GM23248 (cell line): ENCODE results near the gene GAK. TPM values are rescaled to one million over a fixed set of nuclear protein-coding genes. Genes with fewer than 3 reads are reported as not detected.
A peak's percentile ranks its signal among the peaks of the same experiment; 100 is the strongest.

Experiments used
- DNase-seq: peaks from one replicate; pipeline ENCODE4 v3.0.0-alpha.2; 2015
- H2AFZ ChIP-seq: fragments of 200-600 bp; sonication (generic); 2 replicates; pipeline ENCODE4 v1.6.1; 2016; ENCODE audit warnings: antibody characterized with exemption
- H3F3A ChIP-seq: fragments of 200-600 bp; sonication (generic); 2 replicates; pipeline ENCODE4 v1.6.1; 2016; ENCODE audit warnings: mild to moderate bottlenecking, antibody characterized with exemption, mixed run types; ENCODE audit not compliant: insufficient read depth
- H3K27ac ChIP-seq: fragments of 200-600 bp; sonication (generic); 2 replicates; pipeline ENCODE4 v1.5.1; 2016; ENCODE audit warnings: mild to moderate bottlenecking
- H3K27me3 ChIP-seq: fragments of 200-600 bp; sonication (generic); replicated peaks from 2 replicates; pipeline ENCODE4 v1.6.1; 2016; ENCODE audit warnings: mild to moderate bottlenecking; ENCODE audit not compliant: insufficient read depth
- H3K36me3 ChIP-seq: fragments of 200-600 bp; sonication (generic); 2 replicates; pipeline ENCODE4 v1.6.1; 2016; ENCODE audit warnings: low read depth, mild to moderate bottlenecking
- H3K4me1 ChIP-seq: fragments of 200-600 bp; sonication (generic); 2 replicates; pipeline ENCODE4 v1.6.1; 2016; ENCODE audit warnings: mild to moderate bottlenecking; ENCODE audit not compliant: insufficient read depth
- H3K4me2 ChIP-seq: fragments of 200-600 bp; sonication (generic); one replicate; pipeline ENCODE4 v1.6.1; 2016; ENCODE audit warnings: mild to moderate bottlenecking; ENCODE audit not compliant: unreplicated experiment
- H3K4me3 ChIP-seq: fragments of 200-600 bp; sonication (generic); 2 replicates; pipeline ENCODE4 v1.5.1; 2016; ENCODE audit warnings: mild to moderate bottlenecking
- H3K79me2 ChIP-seq: fragments of 200-600 bp; sonication (generic); 2 replicates; pipeline ENCODE4 v1.6.1; 2016; ENCODE audit warnings: mild to moderate bottlenecking; ENCODE audit not compliant: insufficient read depth
- H3K9ac ChIP-seq: fragments of 200-600 bp; sonication (generic); 2 replicates; pipeline ENCODE4 v1.6.1; 2016; ENCODE audit warnings: mild to moderate bottlenecking
- H3K9me2 ChIP-seq: fragments of 200-600 bp; sonication (generic); 2 replicates; pipeline ENCODE4 v1.6.1; 2016; ENCODE audit warnings: mixed run types, mild to moderate bottlenecking, moderate library complexity; ENCODE audit not compliant: insufficient read depth
- H3K9me3 ChIP-seq: fragments of 200-600 bp; sonication (generic); one replicate; pipeline ENCODE4 v1.6.1; 2017; ENCODE audit warnings: low read depth
- H4K20me1 ChIP-seq: fragments of 200-600 bp; sonication (generic); 2 replicates; pipeline ENCODE4 v1.6.0; 2016; ENCODE audit not compliant: insufficient read depth
- EZH2 ChIP-seq: fragments of 200-600 bp; sonication (generic); IDR thresholded peaks from 2 replicates; pipeline ENCODE4 v1.6.1; 2018; ENCODE audit warnings: antibody characterized with exemption, mild to moderate bottlenecking; ENCODE audit not compliant: insufficient read depth, poor library complexity, severe bottlenecking
- EZH2phosphoT487 ChIP-seq: fragments of 200-600 bp; sonication (generic); IDR thresholded peaks from 2 replicates; pipeline ENCODE4 v1.6.1; 2018; ENCODE audit warnings: antibody characterized with exemption, moderate library complexity, mild to moderate bottlenecking, low read depth; ENCODE audit not compliant: insufficient read depth
- WGBS, 2 experiments: methylation state at CpG; one replicate each; pipeline ENCODE4 v1.1.6; 2015 to 2017; ENCODE audit warnings: low lambda C conversion rate in 2 of 2, low coverage in 1 of 2; ENCODE audit errors: missing lambda C conversion rate in 2 of 2; 5-methylcytosine and 5-hydroxymethylcytosine counted together
- in situ Hi-C: fragments of 300-500 bp; cut with MboI; formaldehyde crosslinking; loops from 2 replicates; pipeline ENCODE4 v1.15.0; 2020
- polyA plus RNA-seq: library from polyadenylated mRNA; unstranded; fragments of >200 nt; fragmentation: Nextera tagmentation; extraction: Ambion mirVana; gene quantifications from 2 replicates; pipeline ENCODE4 v1.2.1, GENCODE V29; 2016
- total RNA-seq: library from RNA; depleted of rRNA; stranded (reverse); fragments of >200 nt; shearing (Covaris generic); gene quantifications from 2 replicates; pipeline ENCODE4 v1.2.3, GENCODE V29; 2014

The GAK gene
- total and polyA plus RNA-seq, 2 experiments from 2014 or later, result 41.1 to 86.7 TPM

GRCh38 chr4:917992-918391 is 14.1 kb downstream of the GAK start:
- H3K27me3 ChIP-seq, result no peaks in the 10 kb centered on the region
- H3K4me2 ChIP-seq, result no peak overlapping the region
- no peaks in the 10 kb centered on the region for H3K9me3 ChIP-seq
- DNase-seq, result no peak
- H3K9ac ChIP-seq, result no peak overlapping the region
- H3K4me3 ChIP-seq, result no peak overlapping the region
- 91 to 100% methylated on average over 2 of the region's 2 CpGs for WGBS, 2 experiments
- 0 out of 2 replicates have a peak, but pooled peaks cover 3% of the 10 kb centered on the region for H3F3A ChIP-seq
- H3K4me1 ChIP-seq, result no peaks in the 10 kb centered on the region
- in situ Hi-C loops, result no loop called here
- no peak overlapping the region for H2AFZ ChIP-seq
- no peaks in the 10 kb centered on the region for H3K9me2 ChIP-seq
- TF ChIP-seq EZH2 (no peak), EZH2phosphoT487 (no peak)
- H3K27ac ChIP-seq, result no peak overlapping the region
- no peaks in the 10 kb centered on the region for H3K36me3 ChIP-seq
- H4K20me1 ChIP-seq, result peaks cover 5% of the 10 kb centered on the region; the same call in 1 of the 2 replicates
- H3K79me2 ChIP-seq, result peaks cover 95% of the 10 kb centered on the region

DNA sequence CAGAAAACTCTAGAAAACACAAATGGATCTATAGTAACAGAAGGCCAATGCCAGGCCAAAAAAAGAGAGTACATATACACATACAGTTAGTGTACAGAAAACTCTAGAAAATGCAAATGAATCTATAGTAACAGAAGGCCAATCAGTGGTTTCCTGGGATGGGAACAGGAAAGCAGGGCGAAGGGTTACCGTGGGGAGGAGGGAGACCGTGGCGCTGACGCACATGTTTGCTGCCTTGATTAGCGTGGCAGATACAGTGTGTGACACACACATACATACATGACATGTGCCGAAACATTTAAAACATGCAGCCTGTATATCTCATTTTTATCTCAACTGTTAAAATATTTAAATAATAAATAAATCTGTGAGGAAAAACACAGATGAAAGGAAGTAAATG is 14.7 kb downstream of the GAK start:
- 99% methylated on average over 7 of the region's 7 CpGs for WGBS, 2 experiments
- Histone ChIP-seq H2AFZ (no peak overlapping the region), H3K4me2 (no peak overlapping the region), H3K4me3 (no peak overlapping the region), H3K4me1 (no peaks in the 10 kb centered on the region), H3K27me3 (no peaks in the 10 kb centered on the region), H3K27ac (no peak overlapping the region), H3K9me2 (no peaks in the 10 kb centered on the region), H3K79me2 (peaks cover 95% of the 10 kb centered on the region), H3K9me3 (no peaks in the 10 kb centered on the region), H3K9ac (no peak overlapping the region), H3F3A (0 out of 2 replicates have a peak, but pooled peaks cover 3% of the 10 kb centered on the region), H4K20me1 (peaks cover 5% of the 10 kb centered on the region; the same call in 1 of the 2 replicates), H3K36me3 (no peaks in the 10 kb centered on the region)
- no peak for DNase-seq
- in situ Hi-C loops, result no loop called here
- TF ChIP-seq EZH2phosphoT487, result no peak

DNA sequence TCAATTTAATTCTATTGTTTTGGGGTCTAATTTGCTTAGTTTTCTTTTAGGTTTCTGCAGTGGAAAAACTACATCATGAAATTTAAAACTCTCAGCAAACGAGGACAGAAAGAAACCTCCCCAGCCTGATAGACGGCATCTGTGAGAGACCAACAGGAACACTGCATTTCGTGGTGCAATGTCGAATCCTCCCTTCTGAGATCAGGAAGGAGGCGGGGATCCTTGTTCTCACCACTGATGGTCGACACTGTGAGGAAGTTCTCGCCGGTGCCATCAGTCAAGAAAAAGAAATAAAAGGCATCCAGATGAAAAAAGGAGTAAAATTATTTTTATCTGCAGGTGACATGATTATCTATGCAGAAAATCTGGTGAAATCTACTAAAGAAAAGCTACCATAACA is 16.5 kb downstream of the GAK start:
- Histone ChIP-seq H4K20me1 (peaks cover 5% of the 10 kb centered on the region; the same call in 1 of the 2 replicates), H3K4me1 (no peaks in the 10 kb centered on the region), H3K9me2 (no peaks in the 10 kb centered on the region), H3K4me2 (no peak overlapping the region), H3K9me3 (no peaks in the 10 kb centered on the region), H2AFZ (no peak overlapping the region), H3F3A (no peaks in the 10 kb centered on the region), H3K79me2 (peaks cover 90% of the 10 kb centered on the region), H3K27ac (no peak overlapping the region), H3K9ac (peak overlapping the region; percentile 30; the same call in 1 of the 2 replicates), H3K4me3 (no peak overlapping the region), H3K36me3 (no peaks in the 10 kb centered on the region), H3K27me3 (no peaks in the 10 kb centered on the region)
- in situ Hi-C loops, result no loop called here
- DNase-seq, result peak; percentile 55
- TF ChIP-seq EZH2phosphoT487 (no peak), EZH2 (no peak)
- 48 to 53% methylated on average over 8 of the region's 8 CpGs for WGBS, 2 experiments

DNA sequence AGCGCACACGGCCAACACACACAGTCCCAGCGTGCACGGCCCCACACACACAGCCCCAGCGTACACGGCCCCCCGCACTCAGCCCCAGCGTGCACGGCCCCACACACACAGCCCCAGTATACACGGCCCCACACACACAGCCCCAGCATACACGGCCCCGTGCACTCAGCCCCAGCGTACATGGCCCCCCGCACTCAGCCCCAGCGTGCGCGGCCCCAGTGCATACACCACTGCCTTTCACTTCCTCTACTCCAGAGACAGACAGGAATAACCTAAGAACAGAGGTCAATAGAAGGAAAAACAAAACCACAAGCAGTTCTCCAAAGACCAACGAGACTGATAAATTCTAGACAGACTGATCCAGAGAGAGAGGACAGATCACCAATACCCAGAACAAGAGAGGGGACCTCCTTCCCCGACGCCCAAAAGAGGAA is 17.1 kb downstream of the GAK start:
- Histone ChIP-seq H3K9ac (peak overlapping the region; percentile 30; the same call in 1 of the 2 replicates), H3K9me3 (no peaks in the 10 kb centered on the region), H3K9me2 (no peaks in the 10 kb centered on the region), H2AFZ (no peak overlapping the region), H3K27me3 (no peaks in the 10 kb centered on the region), H3K79me2 (peaks cover 86% of the 10 kb centered on the region), H4K20me1 (peaks cover 5% of the 10 kb centered on the region; the same call in 1 of the 2 replicates), H3F3A (no peaks in the 10 kb centered on the region), H3K36me3 (no peaks in the 10 kb centered on the region), H3K27ac (no peak overlapping the region), H3K4me3 (no peak overlapping the region), H3K4me2 (no peak overlapping the region), H3K4me1 (no peaks in the 10 kb centered on the region)
- in situ Hi-C loops, result no loop called here
- TF ChIP-seq EZH2 (no peak), EZH2phosphoT487 (no peak)
- WGBS, 2 experiments, result 68 to 79% methylated on average over 12 to 20 of the region's 20 CpGs
- DNase-seq, result no peak

DNA sequence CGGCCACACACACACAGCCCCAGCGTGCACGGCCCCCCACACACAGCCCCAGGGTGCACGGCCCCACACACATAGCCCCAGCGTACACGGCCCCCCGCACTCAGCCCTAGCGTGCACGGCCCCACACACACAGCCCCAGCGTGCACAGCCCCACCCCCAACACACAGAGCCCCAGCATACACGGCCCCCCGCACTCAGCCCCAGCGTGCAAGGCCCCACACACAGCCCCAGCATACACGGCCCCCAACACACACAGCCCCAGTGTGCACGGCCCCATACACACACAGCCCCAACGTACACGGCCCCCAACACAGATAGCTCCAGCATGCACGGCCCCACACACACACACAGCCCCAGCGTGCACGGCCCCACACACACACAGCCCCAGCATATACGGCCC is 17.6 kb downstream of the GAK start:
- Histone ChIP-seq H3F3A (no peaks in the 10 kb centered on the region), H3K9me2 (no peaks in the 10 kb centered on the region), H3K4me1 (no peaks in the 10 kb centered on the region), H4K20me1 (peaks cover 5% of the 10 kb centered on the region; the same call in 1 of the 2 replicates), H3K27me3 (no peaks in the 10 kb centered on the region), H3K79me2 (peaks cover 86% of the 10 kb centered on the region), H3K9ac (no peak overlapping the region), H3K4me2 (no peak overlapping the region), H2AFZ (no peak overlapping the region), H3K27ac (no peak overlapping the region), H3K9me3 (no peaks in the 10 kb centered on the region), H3K36me3 (no peaks in the 10 kb centered on the region), H3K4me3 (no peak overlapping the region)
- DNase-seq, result no peak
- in situ Hi-C loops, result no loop called here
- TF ChIP-seq EZH2 (no peak), EZH2phosphoT487 (no peak)
- WGBS, 2 experiments, result 47 to 62% methylated on average over 7 to 18 of the region's 21 CpGs
